Adrenal gland (tissue), 5 donors: ENCODE results near the gene DENND1C.

Source experiments
- POLR2A ChIP-seq, 2 donors: fragments of 450-650 bp; IDR thresholded peaks; one replicate each; pipeline ENCODE4 v1.6.1; 2017; ENCODE audit warnings: antibody characterized with exemption in 2 of 2, mild to moderate bottlenecking in 2 of 2, moderate library complexity in 1 of 2
- TF ChIP-seq, protein P1 (sequence below), 6 experiments: fragments of 450-650 bp in 4 of 6; fragments of 200-600 bp in 2 of 6; sonication (generic) in 1 of 6; IDR thresholded peaks; 1 replicate in 5 of 6; 2 replicates in 1 of 6; pipeline versions ENCODE4 v1.5.1 to v1.8.0; 2016 to 2021; ENCODE audit warnings: antibody characterized with exemption in 6 of 6, mild to moderate bottlenecking in 2 of 6, moderate library complexity in 1 of 6
- donor health status: DM: no; HTN: no; CAD: no.

DNA sequence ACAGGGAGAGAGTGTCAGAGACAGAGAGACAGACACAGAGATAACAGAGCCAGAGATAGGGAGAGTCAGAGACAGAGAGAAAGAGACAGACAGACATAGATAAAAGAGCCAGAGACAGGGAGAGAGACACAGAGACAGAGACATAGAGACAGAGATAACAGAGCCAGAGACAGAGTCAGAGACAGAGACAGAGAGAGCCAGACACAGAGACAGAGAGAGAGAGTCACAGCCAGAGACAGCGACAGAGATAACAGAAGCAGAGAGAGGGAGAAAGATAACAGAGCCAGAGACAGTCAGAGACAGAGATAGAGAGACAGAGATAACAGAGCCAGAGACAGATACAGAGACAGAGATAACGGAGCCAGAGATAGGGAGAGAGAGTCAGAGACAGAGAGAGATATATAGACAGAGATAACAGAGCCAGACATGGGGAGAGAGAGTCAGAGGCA lies 48.4 kb upstream of the DENND1C start:
- no peak for TF ChIP-seq POLR2A (IDR thresholded peaks at IDR 0.05)
- TF ChIP-seq, protein P1, sequence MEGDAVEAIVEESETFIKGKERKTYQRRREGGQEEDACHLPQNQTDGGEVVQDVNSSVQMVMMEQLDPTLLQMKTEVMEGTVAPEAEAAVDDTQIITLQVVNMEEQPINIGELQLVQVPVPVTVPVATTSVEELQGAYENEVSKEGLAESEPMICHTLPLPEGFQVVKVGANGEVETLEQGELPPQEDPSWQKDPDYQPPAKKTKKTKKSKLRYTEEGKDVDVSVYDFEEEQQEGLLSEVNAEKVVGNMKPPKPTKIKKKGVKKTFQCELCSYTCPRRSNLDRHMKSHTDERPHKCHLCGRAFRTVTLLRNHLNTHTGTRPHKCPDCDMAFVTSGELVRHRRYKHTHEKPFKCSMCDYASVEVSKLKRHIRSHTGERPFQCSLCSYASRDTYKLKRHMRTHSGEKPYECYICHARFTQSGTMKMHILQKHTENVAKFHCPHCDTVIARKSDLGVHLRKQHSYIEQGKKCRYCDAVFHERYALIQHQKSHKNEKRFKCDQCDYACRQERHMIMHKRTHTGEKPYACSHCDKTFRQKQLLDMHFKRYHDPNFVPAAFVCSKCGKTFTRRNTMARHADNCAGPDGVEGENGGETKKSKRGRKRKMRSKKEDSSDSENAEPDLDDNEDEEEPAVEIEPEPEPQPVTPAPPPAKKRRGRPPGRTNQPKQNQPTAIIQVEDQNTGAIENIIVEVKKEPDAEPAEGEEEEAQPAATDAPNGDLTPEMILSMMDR (IDR thresholded peaks at IDR 0.05), result no peak
